Stimulated activated CD8-positive, alpha-beta memory T cell treated with anti-CD3 and anti-CD28 coated beads, Interleukin-12 subunit alpha, Interleukin-12 subunit beta, amount 100 ng/mL, for 4 hours (primary cell): ENCODE results near the gene EPSTI1.

ENCODE experiments used
- DNase-seq: peaks from one replicate; pipeline ENCODE4 v3.0.0-alpha.2; 2020; ENCODE audit warnings: low read depth

Gene EPSTI1

DNA sequence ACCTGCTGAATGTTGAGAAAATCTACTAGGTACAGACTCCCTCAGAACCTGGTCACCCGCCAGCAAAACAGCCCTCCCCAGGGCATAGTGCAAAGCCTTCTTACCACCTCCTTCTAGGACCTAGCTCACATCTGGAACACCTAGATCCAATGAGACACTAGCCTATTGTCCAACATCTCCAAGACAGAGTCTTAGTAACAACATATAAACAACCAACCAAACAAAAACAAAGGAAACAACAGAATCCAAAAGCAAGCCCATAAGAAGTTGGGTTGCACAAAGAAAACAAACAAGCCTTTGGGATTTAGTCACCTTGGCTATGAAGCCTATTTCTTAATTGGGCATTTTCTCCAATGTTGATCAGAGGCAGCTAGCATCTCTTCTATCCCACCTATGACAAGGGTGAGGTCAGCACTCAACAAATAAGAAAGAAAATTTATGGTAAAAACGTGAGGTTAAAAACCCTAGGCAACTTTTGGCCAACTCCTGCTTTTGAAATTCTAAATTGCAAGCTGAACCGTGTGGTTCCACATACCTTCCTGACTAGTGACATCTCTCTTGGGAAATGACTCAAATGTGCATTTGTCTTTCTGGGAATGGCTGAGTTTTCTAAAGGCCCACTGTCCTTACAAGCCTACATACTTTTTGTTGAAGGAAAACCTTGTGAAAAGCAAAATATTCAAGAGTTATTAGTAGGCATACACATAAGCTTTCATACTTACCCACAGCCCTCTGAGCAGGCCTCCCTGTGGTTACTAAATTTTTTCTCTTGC lies 144.0 kb downstream of the EPSTI1 start:
- no peak for DNase-seq

- DNase-seq = no peak
Observed at GRCh38 chr13:42836930-42837690, 154.9 kb downstream of the EPSTI1 start.
